Measurements from ENCODE around the gene TTLL13. TPM values are rescaled to one million over a fixed set of nuclear protein-coding genes. Genes with fewer than 3 reads are reported as not detected.

Gene TTLL13
- total RNA-seq, 1 donor from 2014 or later = not detected

GRCh38 chr15:90205886-90206285 is 43.5 kb upstream of the TTLL13 start:
- H2AFZ ChIP-seq (ENCODE audit: low read depth, low read length) = no peak overlapping the region
- Mint-ChIP-seq H3K9me3 (ENCODE audit: unreplicated experiment) (peaks cover 5% of the 10 kb centered on the region), H3K4me3 (ENCODE audit: unreplicated experiment) (no peak overlapping the region), H3K36me3 (ENCODE audit: low read depth, unreplicated experiment) (peaks cover 5% of the 10 kb centered on the region), H3K27ac (ENCODE audit: unreplicated experiment) (no peak overlapping the region), H3K4me1 (ENCODE audit: low read depth, unreplicated experiment) (no peaks in the 10 kb centered on the region), H3K27me3 (ENCODE audit: low read depth, unreplicated experiment) (peaks cover 9% of the 10 kb centered on the region)
- no peaks in the 10 kb centered on the region for H3K36me3 ChIP-seq (ENCODE audit: insufficient read depth, low read length)
- H3K27ac ChIP-seq (ENCODE audit: low read depth, low read length) = no peak overlapping the region
- DNase-seq (ENCODE audit: low read depth) = no peak
- no peak overlapping the region for H3K4me3 ChIP-seq (ENCODE audit: insufficient read depth, low read depth, low read length)
- TF ChIP-seq CTCF (IDR thresholded peaks at IDR 0.05; ENCODE audit: insufficient read depth, low read depth, low read length) (no peak), EZH2 (IDR thresholded peaks at IDR 0.05; ENCODE audit: insufficient read depth, low read length) (no peak)
- H3K27me3 ChIP-seq (ENCODE audit: insufficient read depth, low read length) = no peaks in the 10 kb centered on the region
- no peaks in the 10 kb centered on the region for H3K9me3 ChIP-seq (ENCODE audit: insufficient read depth, low read depth, low read length)
- peaks cover 21% of the 10 kb centered on the region for H3K79me2 ChIP-seq (ENCODE audit: insufficient read depth, low read length)
- H3K4me2 ChIP-seq (ENCODE audit: low read length) = no peak overlapping the region
- H3K4me1 ChIP-seq (ENCODE audit: insufficient read depth, low read length) = peaks cover 17% of the 10 kb centered on the region
- H3K9ac ChIP-seq (ENCODE audit: low read length) = no peak overlapping the region
- peaks cover 30% of the 10 kb centered on the region for H4K20me1 ChIP-seq (ENCODE audit: insufficient read depth, low read length)
- no peak for FAIRE-seq

- no peak overlapping the region for H3K27ac ChIP-seq (ENCODE audit: low read depth, low read length)
- Mint-ChIP-seq H3K27me3 (ENCODE audit: low read depth, unreplicated experiment) (peaks cover 9% of the 10 kb centered on the region), H3K9me3 (ENCODE audit: unreplicated experiment) (peaks cover 5% of the 10 kb centered on the region), H3K36me3 (ENCODE audit: low read depth, unreplicated experiment) (peaks cover 5% of the 10 kb centered on the region), H3K4me3 (ENCODE audit: unreplicated experiment) (no peak overlapping the region), H3K4me1 (ENCODE audit: low read depth, unreplicated experiment) (peaks cover 3% of the 10 kb centered on the region), H3K27ac (ENCODE audit: unreplicated experiment) (no peak overlapping the region)
- H4K20me1 ChIP-seq (ENCODE audit: insufficient read depth, low read length) = peaks cover 26% of the 10 kb centered on the region
- no peaks in the 10 kb centered on the region for H3K36me3 ChIP-seq (ENCODE audit: insufficient read depth, low read length)
- TF ChIP-seq EZH2 (IDR thresholded peaks at IDR 0.05; ENCODE audit: insufficient read depth, low read length) (no peak), CTCF (IDR thresholded peaks at IDR 0.05; ENCODE audit: insufficient read depth, low read depth, low read length) (no peak)
- no peaks in the 10 kb centered on the region for H3K9me3 ChIP-seq (ENCODE audit: insufficient read depth, low read depth, low read length)
- H3K4me1 ChIP-seq (ENCODE audit: insufficient read depth, low read length) = peaks cover 27% of the 10 kb centered on the region
- H3K27me3 ChIP-seq (ENCODE audit: insufficient read depth, low read length) = no peaks in the 10 kb centered on the region
- DNase-seq (ENCODE audit: low read depth) = no peak
- H2AFZ ChIP-seq (ENCODE audit: low read depth, low read length) = no peak overlapping the region
- no peak for FAIRE-seq
- H3K9ac ChIP-seq (ENCODE audit: low read length) = no peak overlapping the region
- no peak overlapping the region for H3K4me2 ChIP-seq (ENCODE audit: low read length)
- H3K79me2 ChIP-seq (ENCODE audit: insufficient read depth, low read length) = peaks cover 21% of the 10 kb centered on the region
- no peak overlapping the region for H3K4me3 ChIP-seq (ENCODE audit: insufficient read depth, low read depth, low read length)
Observed at GRCh38 chr15:90207252-90207651, 42.1 kb upstream of the TTLL13 start.

GRCh38 chr15:90208356-90208755 is 41.0 kb upstream of the TTLL13 start:
- Histone ChIP-seq H3K4me3 (ENCODE audit: insufficient read depth, low read depth, low read length) (no peak overlapping the region), H2AFZ (ENCODE audit: low read depth, low read length) (no peak overlapping the region), H4K20me1 (ENCODE audit: insufficient read depth, low read length) (peaks cover 15% of the 10 kb centered on the region), H3K9ac (ENCODE audit: low read length) (no peak overlapping the region), H3K79me2 (ENCODE audit: insufficient read depth, low read length) (peaks cover 12% of the 10 kb centered on the region), H3K9me3 (ENCODE audit: insufficient read depth, low read depth, low read length) (no peaks in the 10 kb centered on the region), H3K27me3 (ENCODE audit: insufficient read depth, low read length) (no peaks in the 10 kb centered on the region), H3K36me3 (ENCODE audit: insufficient read depth, low read length) (no peaks in the 10 kb centered on the region), H3K4me1 (ENCODE audit: insufficient read depth, low read length) (peaks cover 28% of the 10 kb centered on the region), H3K27ac (ENCODE audit: low read depth, low read length) (no peak overlapping the region), H3K4me2 (ENCODE audit: low read length) (no peak overlapping the region)
- Mint-ChIP-seq H3K27me3 (ENCODE audit: low read depth, unreplicated experiment) (peaks cover 4% of the 10 kb centered on the region), H3K4me3 (ENCODE audit: unreplicated experiment) (no peak overlapping the region), H3K9me3 (ENCODE audit: unreplicated experiment) (peaks cover 5% of the 10 kb centered on the region), H3K36me3 (ENCODE audit: low read depth, unreplicated experiment) (peaks cover 5% of the 10 kb centered on the region), H3K27ac (ENCODE audit: unreplicated experiment) (no peak overlapping the region), H3K4me1 (ENCODE audit: low read depth, unreplicated experiment) (peaks cover 3% of the 10 kb centered on the region)
- no peak for DNase-seq (ENCODE audit: low read depth)
- TF ChIP-seq EZH2 (IDR thresholded peaks at IDR 0.05; ENCODE audit: insufficient read depth, low read length) = no peak
- no peak for TF ChIP-seq CTCF (IDR thresholded peaks at IDR 0.05; ENCODE audit: insufficient read depth, low read depth, low read length)
- FAIRE-seq = no peak

All from astrocyte (in vitro differentiated cells and primary cell).